PC-9 (cell line): ENCODE data around the gene PLD6.

Experiments used
- CTCF ChIP-seq: fragments of 200-600 bp; sonication (generic); conservative IDR thresholded peaks from 2 replicates; pipeline ENCODE4 v1.6.1; 2017; ENCODE audit warnings: mixed run types, antibody characterized with exemption, mild to moderate bottlenecking, moderate library complexity
- EZH2 ChIP-seq: fragments of 200-600 bp; sonication (generic); IDR thresholded peaks from 2 replicates; pipeline ENCODE4 v1.8.0; 2017; ENCODE audit warnings: antibody characterized with exemption, low read depth

DNA sequence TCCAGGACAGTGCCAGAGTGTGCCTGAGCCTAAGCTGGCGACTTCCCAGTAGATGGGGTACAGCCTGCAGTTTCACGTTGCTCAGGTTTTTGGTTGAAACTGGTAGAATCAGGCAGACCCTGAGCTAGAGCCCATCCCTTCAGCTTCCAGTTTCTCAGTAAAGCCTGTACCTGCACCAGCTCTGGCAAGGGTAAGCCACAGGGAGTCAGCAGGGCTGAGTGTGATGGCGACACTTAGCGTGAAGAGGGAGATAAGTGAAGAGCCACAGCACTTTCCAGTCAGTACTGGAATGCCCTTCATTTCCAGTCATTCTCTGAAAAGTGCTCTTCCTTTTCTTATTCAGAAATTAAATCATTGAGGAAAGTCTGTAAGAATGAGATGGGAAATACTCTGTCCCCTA lies 22.4 kb downstream of the PLD6 start:
- TF ChIP-seq CTCF (no peak), EZH2 (no peak)
